ENCODE data around the gene PRR5.

DNA sequence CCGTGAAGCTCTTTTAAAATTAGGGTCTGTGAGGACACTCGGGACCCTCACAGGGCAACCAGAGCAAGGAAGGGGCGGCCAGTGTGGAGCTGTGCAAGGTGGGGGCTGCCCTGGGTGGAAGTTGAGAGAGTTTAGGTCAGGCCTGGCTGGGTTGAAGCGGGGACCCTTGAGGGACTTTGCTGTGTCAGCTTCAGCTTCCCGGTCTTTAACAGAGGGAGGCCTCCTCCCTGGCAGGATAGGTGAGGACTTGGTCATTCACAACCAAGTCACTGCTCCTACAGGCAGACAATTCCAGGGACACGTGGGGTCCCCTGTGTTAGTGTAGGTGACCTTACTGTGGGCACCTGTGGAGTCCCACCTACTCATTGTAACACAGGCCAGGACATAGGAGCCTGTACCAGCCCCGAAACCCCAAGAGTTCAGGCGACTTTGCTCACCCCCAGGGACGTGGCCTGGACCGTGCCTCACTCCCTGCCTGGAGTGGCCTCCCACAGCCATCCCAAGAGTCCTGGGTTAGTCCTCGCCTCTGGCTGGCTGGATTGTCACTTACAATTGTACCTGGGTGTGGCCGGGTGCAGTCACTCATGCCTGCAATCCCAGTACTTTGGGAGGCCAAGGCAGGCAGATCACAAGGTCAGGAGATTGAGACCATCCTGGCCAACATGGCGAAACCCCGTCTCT, 31.6 kb downstream of the PRR5 start:
- TF ChIP-seq, protein P1, sequence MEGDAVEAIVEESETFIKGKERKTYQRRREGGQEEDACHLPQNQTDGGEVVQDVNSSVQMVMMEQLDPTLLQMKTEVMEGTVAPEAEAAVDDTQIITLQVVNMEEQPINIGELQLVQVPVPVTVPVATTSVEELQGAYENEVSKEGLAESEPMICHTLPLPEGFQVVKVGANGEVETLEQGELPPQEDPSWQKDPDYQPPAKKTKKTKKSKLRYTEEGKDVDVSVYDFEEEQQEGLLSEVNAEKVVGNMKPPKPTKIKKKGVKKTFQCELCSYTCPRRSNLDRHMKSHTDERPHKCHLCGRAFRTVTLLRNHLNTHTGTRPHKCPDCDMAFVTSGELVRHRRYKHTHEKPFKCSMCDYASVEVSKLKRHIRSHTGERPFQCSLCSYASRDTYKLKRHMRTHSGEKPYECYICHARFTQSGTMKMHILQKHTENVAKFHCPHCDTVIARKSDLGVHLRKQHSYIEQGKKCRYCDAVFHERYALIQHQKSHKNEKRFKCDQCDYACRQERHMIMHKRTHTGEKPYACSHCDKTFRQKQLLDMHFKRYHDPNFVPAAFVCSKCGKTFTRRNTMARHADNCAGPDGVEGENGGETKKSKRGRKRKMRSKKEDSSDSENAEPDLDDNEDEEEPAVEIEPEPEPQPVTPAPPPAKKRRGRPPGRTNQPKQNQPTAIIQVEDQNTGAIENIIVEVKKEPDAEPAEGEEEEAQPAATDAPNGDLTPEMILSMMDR (IDR thresholded peaks at IDR 0.05 in 8 of 11, conservative IDR thresholded peaks at IDR 0.05 in 3 of 11): no peak
- no peak for TF ChIP-seq POLR2AphosphoS5 (IDR thresholded peaks at IDR 0.05)
